Right renal pelvis (tissue), 4 donors: Measurements from ENCODE around the gene JAG2. TPM values are rescaled to one million over a fixed set of nuclear protein-coding genes. Genes with fewer than 3 reads are reported as not detected.

Experiments used
- DNase-seq, 4 donors: peaks; one replicate each; pipeline ENCODE4 v3.0.0-alpha.2; 2013; ENCODE audit warnings: low read depth in 4 of 4, low spot score in 3 of 4, missing footprints in 1 of 4
- polyA plus RNA-seq, 4 donors: library from polyadenylated mRNA; unstranded; fragments of 120-200 nt; gene quantifications; one replicate each; pipeline ENCODE4 v1.2.1, GENCODE V29; 2013; ENCODE audit not compliant: insufficient read length in 4 of 4

JAG2 gene
- 10 to 100 TPM in 1 of 4 donors, 1 to 10 TPM in 3; 7.3 to 11.7 (median 9.5) TPM for polyA plus RNA-seq

DNA sequence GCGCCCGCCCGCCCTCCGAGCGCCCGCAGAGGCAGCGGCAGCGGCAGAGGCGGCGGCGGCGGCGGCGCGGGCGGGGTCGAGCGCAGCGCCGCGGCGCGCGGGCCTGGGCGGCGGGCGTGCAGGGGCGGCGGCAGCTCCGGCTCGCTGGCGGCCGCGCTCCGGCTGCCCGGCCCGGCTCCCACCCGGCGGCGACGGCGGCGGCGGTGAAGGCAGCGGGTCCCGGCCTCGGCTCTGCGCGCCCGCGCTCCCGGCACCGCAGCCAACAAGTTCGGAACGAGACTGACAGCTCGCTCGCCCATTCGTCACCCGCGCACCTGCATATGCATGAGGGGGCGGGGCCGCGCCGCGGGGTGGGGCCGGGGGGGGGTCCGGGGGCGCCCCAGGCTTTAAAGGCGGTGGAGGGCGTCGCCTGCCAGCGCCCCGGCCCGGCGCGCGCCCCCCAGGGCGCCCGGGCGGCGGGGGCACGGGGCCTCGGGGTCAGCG is at the start of gene JAG2:
Gene JAG2 (minus strand): TSS at position 281 of the 483 bp plus-strand sequence. CDS start 356 bp downstream, outside the sequence.
- DNase-seq, result no peak

DNA sequence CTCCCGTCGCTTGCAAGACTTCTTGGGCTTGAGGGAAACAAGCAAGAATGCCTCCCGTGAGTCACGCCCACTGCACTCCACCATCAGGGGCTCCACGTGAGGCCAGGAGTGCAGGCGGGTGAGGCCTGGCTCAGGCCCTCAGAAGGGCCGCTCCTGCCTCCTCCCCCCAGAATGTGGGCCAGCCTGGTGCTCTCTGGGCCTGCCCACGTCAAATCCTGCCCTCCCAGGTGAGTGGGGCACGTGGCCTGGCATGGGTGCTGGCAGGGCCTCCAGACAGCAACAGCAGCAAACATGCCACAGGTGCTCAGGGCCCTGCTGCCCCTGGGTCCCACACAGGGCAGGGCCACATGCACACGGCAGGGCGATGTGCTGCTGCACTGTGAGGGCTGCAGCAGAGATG is 49.2 kb upstream of the JAG2 start:
- no peak for DNase-seq

DNA sequence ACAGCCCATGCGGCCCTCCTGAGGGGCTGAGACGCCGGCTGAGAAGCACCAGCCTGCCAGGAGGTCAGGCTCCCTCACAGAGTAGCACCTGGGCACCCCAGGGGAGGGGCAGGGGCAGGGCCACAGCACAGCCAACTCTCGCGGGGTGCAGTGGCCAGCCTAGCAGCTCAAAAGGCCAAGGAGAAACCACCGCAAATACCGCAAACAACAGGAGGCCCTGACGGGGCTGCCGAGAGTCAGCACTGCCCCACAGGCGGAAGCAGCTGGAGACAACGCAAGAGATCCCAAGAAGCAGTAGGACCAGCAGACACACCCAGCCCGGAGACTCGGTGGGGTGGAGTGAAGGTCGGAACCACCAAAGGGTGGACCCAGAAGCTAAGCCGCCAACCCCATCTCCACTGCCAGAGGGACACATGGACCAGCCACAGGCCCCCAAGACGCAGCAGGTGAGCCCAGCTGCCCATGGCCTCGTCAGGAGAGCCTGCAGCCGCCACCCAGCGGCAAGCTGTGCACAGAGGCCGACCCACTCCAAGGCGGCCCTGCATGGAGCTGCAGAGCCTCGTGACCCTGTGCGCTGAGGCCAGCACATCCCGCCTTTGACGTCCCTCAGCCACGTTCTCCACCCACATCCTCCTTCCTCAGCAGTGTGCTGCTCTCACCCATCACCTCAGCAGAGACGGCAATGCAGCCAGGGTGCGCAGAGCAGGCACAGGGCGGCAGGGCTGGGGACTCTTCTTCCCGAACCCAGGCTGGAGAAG is 48.1 kb upstream of the JAG2 start:
- DNase-seq, result no peak

DNA sequence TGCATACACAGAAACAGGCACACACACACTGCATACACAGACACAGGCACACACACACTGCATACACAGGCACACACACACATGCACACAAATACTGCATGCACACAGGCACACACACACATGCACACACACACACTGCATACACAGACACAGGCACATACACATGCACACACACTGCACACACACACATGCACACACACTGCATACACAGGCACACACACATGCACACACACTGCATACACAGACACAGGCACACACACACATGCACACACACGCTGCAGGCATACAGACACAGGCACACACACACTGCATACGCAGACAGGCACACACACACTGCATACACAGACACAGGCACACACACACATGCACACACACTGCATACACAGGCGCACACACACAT is 47.0 kb upstream of the JAG2 start:
- no peak for DNase-seq

DNA sequence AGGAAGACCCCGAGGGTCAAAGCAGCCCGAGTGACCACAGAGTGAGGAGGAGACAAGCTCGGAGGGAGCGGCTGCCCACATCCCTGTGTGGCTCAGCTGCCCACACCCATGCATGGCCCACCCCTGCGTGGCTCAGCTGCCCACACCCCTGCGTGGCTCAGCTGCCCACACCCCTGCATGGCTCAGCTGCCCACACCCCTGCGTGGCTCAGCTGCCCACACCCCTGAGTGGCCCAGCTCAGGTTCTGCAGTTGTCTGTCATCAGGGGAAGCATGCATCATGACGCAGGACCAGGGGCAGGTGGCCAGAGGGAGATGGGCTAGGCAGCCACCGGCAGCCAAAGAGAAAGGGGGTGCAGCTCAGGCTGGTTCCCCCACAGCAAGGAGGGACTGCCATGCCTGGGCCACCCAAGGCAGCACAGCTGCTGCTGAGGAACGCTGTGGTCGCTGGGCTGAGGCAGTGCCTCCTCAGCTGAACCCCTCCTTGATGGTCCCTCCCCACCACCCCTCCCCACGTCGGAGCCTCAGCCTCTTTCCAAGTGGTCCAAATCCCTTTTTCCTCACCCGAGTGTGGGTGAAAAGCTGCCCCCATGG is 45.8 kb upstream of the JAG2 start:
- no peak for DNase-seq

DNA sequence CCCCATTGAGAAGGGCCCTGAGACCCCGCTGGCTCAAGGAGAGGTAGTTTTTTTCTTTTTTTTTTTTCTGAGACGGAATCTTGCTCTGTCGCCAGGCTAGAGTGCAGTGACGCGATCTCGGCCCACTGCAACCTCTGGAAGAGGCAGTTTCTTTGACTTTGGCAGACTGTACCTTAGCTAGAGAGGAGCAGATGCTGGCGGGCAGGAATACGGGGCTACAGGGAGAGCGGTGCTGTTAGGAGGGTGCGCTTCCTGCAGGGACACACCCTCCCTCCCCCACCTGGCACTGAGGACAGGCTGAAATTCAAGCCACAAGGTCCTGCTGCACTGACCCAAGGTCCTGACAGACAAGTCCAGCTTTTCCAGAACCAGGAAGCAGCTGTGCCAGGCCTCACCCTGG is 44.8 kb upstream of the JAG2 start:
- DNase-seq, result no peak

DNA sequence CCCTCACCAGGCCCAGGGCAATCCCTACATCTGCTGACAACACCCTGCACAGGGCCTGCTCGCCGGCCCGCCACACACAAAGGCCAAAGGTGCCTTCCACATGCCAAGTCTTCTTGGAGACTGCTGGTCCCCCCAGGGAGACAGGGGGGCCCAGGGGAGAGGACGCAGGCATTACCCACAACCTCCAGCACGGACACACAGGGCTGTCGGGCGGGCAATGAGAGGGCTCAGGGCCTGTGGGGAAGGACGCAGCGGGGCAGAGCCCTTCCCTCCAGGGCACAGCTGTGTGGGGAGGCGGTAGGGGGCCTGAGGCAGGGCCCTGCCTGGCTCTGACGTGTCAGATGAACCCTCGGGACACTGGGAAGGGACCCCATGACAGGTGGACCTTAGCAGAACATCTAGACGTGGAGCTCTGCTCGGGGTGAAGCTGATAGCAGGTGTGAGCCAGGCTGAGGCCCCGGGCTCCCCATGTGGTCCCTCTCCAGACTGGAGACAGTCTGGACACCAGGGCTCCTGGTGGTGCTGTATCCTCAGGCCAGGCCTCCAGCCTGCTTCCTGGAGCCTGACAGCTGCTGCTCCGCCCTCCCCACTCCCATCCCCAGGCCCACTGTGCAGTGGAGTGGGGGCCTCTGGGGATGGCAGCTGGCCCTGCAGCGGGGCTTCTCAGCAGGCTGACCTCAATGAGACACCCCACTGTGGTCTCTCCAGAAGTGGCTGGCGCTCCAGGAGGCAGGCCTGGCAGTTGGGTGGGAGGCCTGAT is 44.1 kb upstream of the JAG2 start:
- DNase-seq, result no peak

DNA sequence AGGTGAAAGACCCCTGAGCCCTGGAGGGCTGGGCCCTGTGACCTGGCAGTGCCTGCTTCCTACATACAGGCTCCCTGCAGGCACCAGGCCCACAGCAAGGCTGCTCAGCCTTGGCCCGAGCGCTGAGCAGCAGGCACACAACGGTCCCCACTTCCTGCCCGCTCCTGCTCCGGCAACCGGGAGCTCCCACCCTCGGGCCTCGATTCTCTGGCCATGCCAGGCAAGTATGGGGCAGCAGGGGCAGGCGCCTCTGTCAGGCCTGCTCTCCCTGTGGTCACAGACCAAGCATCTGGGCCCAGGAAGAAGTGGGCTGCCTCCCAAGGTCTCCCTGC is 43.1 kb upstream of the JAG2 start:
- DNase-seq, result no peak

DNA sequence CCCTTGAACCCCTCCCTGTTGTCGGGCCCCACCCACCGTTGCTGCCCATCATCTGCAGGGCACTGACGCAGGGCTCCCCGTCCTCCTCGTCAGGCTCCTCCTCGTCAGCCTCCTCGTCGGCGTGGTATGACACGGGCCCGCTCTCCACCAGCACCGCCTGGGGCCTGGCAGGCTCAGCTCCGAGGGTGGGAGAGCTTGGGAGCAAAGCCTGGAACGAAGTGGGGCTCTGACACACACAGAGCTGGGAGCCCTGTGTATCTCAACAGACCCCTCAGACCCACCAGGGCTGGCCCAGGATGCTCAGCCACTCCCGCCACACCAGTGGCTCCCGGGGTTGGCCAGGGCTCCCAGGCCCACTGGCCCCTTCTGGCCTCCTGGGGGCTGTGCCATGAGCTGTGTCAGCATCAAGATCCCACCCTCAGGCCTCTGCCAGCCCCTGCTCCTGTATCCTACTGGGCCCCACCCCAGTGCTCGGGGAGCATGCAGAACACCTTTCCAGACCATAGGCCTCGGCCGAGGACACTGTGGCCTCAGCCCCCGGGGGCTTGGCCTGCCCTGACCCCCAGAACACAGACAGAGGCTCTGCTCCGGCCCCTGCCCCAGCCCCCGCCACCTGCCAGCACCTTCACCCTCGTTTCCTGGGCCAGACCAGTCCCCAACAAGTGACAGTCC is 42.6 kb upstream of the JAG2 start:
- DNase-seq, result no peak

DNA sequence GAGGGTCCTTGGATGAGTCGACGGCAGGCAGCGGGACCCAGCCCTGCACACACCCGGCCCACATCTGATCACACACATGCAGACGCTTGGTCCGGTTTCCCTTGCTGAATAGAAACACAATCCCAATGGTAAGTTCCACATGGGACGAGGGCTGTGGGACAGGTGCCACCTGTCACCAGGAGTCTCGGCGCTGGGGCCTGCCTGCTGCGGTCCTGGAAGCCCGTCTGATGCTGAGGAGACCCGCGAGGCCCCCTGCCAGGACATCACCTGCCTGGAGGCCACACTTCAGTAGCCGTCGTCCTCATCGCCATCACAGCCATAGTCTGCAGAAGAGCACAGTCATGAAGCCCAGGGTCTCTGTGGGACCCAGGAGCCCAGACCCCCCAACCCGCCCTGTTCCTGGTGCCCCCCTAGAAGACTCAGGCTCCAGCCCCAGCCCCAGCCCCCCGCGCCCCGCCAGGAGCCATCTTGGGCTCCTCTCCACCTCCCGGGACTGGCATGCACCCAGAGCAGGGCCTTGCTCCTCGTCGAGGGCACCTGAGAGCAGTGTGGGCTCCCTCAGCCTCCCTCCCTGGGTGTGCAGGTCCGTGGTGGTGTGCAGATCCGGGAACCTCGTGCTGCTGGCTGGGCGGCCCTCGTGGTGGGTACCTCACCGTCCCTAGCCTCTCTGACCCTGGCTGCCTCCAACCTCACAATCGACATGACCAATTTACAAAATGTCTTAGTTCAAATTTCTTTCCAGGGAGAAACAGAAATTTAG is 41.9 kb upstream of the JAG2 start:
- DNase-seq, result no peak

DNA sequence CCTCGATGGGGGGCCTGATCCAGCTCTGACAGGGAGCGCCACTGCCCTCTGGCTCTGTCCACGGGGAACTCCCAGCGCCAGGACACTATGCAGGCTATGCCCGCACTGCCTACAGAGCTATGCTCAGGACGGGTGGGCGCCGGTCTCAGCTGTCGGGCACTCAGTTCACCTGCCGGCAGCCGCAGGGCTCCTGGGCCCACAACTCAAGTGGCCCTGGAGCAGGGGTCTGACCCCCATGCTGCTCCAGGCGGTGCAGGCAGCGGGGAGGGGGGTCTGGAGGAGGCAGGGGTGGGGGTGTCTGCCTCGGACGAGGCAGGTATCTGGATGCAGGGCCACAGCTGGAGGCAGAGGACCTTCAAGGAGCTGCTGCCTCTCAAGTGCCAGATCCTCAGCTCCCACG is 41.1 kb upstream of the JAG2 start:
- no peak for DNase-seq

DNA sequence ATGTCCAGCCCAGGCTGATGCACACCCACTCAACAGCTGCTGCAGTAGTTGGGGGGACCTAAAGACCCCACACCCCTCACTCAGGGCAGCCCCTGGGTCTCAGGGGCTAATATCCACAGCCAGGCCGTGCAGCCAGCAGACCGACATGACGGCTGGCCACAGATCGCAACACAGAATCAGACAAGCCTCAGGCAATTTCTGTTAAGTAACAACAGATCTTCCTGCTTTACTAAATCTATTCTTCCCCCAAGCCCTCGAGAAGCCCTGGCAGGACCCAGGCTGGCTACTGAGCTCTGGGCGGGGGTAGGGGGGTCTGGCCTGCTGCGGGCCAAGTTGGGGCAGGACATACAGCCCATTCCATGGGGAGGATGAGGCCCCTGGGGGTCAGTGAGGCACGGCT is 40.5 kb upstream of the JAG2 start:
- DNase-seq, result no peak

DNA sequence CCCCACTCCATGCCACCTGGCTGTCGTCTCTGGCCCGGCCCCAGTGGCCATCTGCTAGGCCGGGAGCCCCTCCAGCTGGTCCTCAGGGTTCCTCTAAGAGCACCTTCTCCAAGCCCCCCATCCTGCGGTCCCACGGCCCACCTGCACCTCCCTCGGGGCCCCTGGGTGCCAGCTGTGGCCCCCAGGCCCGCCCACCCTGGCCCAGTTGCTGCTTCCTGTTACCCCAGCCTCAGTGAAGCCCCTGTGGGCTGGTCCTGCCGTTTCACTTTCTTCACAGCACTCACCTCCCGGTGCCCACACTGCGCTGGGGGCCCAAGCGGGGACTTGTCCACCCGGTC is 40.1 kb upstream of the JAG2 start:
- DNase-seq, result no peak

DNA sequence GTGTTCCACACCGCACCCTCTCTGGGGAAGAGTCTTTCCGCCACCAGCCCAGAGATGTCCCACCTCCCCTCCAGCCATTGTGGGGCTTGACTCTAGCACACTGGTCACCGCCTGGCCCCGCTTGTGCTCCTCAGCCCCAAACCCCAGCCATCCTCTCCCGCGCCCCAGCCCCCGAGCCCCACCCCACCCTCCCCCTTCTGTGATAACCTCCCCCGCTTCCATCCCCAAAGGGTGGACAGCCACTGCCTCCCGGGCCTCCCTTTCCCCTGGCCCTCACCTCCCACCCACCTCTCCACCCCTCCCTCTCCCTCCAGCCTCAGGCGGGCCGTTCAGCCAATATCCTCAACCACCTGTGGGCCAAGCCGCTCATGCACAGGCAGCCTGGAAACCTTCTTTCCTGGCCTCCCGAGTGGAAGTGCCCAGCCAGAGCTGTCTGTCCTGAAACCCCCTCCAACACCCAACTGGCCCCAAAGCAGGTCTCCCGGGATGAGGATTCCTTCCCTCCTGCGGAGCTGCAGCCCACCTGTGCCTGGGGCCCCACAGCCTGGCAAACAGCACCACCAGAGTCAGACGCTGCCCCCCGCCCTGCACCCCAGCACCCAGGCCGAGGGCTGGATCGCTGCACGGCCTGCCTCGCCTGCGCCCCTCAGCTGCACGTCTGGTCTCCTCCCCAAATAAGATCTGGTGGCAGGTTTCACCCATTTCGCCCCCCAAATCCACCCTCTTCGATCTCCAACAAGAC is 39.6 kb upstream of the JAG2 start:
- no peak for DNase-seq

DNA sequence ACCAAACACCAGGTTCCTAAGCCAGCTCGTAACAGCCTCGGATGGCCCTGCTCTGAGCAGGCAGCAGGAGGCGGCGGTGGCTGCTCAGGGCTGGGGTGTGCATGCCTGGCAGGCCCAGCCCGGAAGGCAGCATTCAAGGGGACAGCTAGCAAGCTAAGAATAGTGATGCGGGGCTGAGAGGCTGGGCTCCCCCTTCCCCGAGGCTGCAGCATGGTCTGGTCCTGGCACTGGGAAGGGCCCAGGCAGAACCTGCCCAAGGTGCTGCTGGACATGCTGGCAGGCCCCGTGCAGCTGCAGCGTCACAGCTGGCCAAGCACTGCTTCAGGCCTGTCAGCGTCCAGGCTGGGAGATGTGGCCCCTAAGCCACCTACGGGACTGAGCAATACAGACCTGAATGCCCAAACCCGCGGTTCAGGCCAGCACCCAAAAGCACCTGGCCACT is 38.9 kb upstream of the JAG2 start:
- DNase-seq, result no peak

DNA sequence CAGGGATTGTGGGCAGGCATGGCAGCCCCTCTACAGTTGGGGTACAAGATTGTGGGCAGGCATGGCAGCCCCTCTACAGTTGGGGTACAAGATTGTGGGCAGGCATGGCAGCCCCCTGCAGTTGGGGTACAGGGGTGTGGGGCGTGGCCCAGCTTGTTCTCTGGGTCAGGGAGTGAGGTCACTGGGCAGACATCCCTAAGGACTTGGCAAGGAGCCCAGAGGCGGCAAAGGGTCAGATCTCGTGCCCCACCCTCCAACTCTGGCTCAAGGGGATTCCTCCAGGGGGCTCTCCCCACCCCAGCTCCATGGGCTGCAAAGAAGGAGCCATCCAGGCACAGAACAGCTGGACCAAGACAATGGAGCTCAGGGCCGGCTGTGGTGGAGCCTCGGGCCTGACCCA is 38.3 kb upstream of the JAG2 start:
- DNase-seq, result no peak

DNA sequence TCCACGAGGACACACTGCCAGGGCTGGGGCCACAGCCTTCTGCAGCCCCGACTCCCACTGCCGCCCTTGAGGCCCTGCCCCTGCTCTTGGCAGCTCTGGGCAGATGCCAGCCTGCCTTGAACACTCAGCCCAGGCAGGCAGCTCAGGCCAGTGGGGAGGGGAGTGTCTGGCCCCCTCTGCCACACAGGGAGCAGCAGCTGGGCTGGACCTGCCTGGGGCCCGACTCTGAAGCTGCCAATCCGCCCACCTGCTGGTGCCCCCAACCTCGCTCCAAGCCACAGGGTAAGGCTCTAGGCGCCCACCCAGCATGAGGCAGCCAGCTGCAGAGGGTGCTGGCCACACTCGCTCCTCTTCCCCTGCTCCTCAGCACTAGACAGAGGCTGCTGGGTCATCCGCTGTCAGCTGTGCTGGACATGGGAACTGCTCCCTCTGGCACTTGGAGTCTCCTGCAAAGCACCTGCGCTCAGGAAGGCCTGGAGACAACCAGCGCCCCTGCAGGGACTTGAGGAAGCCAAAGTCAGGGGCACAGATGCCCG is 37.2 kb upstream of the JAG2 start:
- no peak for DNase-seq

DNA sequence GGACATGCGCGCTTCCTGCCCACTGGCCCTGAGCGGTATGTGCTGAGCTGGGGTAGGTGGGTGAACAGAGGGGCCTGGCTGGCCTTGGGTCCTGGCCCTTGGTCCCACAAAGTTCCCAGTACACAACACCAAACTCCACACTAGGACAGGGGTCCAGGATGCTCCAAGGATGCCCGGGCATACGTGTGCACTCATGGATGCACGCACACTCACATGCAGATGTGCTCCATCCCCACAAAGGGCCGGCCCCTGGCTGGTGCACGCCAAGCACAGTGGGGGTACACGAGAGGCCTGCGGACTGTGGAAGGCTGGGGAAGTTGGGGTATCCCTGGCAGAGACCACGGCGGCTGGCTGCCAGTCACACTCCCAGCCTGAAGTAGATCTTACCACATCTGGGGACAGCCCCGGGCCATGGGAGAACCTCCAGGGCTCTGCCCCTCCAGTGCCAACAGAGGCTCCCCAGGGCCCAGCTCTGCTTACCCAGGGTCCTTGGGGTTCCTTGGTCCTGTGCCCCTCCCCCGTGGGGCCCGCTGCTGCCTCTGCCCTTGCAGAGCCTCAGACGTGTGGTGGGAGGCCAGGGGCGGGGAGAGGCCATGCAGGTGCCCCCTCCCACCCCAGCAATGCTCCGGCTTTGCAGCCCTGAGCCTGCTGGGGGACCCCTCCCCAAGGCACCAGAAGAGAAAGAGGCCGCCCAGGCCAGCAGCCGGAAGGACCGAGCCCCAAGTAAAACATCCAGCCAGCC is 36.5 kb upstream of the JAG2 start:
- DNase-seq, result no peak
